Activated T-cell treated with anti-CD3 and anti-CD28 coated beads for 1 hour (primary cell): ENCODE data around the gene CLASP2.
"Not testable (repeated sequence)": the region's sequence is repeated elsewhere in the genome, so short reads cannot be mapped to it uniquely, and the experiment has no call there.

ENCODE experiments used
- DNase-seq: peaks from one replicate; pipeline ENCODE4 v3.0.0-alpha.2; 2020; ENCODE audit warnings: low read depth

Gene CLASP2

DNA sequence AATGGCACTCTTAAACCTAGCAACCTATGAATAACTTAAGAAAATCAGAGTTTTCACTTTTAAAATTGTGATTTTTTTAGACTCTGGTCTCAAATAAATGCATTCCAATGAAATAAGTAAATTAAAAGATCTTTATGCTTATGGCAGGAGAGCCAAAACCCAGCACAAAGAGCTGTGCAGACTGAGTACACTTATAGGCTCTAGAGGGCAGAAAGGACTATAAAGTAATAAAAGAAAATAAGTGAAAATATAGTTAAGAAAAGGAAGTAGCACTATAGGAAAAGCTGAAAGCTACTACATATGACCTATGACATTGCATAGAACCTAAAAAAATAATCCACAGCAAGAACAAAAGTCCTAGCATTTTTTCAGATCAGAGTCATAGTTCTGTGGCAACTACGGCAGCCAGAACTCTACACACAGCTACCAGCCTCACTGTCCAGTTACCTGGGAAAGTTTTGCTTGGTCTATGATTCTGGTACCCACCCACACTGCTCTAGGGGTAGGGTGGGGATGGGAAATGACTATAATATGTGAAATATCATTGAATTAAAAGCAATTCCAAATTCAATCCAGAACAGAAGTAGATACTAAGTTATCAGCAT is 30.5 kb downstream of the CLASP2 start:
- DNase-seq: no peak

DNA sequence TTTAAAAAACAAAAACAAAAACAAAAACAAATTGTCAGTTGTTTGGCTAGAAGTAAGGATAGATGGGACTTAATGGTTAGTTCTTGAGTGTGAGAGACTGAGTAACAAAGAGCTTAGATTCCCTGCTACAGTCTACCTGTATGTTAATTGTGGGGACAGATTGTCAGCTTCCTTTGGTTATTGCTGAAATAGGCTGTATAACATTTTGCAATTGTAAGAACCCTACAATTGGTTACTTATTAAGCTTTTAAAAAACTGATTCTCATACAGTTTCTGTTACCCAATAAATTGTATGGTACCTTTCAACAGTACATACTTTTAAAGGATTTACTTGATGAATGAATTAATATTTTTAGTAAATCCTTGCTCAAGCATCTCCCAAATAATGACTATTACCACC is 35.3 kb downstream of the CLASP2 start:
- no peak for DNase-seq

DNA sequence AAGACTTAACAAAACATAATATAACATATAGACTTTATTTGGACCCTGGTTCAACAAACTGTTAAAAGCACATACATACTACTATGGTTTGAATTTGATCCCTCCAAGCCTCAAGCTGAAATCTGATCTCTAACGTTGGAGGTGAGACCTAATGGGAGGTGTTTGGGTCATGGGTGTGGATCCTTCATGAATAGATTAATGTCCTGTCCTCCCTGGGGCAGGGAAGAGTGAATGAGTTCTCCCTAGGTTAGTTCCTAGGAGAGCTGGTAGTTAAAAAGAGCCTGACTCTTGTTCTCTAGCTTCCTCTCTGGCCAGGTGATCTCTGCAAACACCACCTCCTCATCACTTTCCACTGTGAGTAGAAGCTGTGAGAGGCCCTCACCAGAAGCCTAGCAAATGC is 36.4 kb downstream of the CLASP2 start:
- DNase-seq: no peak

DNA sequence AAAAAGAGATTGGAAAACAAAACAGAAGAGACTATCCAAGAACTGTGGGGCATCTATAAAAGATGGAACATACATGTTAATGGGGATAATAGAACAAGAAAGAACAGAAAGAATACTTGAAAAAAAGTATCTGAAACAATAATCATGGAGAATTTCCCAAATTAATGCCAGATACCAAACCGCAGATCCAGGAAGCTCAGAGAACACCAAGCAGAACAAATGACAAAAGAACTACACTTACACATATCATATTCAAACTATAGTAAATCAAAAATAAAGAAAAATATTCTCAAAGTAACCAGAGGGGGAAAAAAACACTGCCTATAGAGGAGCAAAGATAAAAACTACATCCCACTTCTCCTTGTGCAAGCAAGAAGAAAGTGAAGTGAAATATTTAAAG is 40.0 kb downstream of the CLASP2 start:
- DNase-seq: no peak

DNA sequence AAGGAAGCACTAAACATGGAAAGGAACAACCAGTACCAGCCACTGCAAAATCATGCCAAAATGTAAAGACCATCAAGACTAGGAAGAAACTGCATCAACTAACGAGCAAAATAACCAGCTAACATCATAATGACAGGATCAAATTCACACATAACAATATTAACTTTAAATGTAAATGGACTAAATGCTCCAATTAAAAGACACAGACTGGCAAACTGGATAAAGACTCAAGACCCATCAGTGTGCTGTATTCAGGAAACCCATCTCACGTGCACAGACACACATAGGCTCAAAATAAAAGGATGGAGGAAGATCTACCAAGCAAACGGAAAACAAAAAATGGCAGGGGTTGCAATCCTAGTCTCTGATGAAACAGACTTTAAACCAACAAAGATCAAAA is 44.6 kb downstream of the CLASP2 start:
- not testable (repeated sequence) for DNase-seq

DNA sequence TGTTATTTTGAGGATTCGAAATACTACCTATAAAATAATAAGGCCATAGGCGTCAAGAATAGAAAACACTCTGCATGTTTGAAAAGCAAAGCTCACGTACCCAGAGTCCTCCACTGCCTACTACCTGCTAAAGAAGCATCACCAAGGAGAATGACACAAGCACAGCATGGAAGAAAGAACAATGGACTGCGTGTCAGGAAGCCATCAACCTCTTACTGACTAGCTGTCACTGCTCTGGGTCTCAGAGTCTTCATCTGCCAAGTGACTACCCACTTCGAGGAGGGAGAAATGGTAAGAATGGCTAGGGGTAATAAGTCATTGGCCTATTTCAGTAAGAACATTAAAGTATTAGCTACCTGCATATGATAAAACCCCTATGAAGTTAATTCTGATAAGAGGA is 49.4 kb downstream of the CLASP2 start:
- DNase-seq: no peak

DNA sequence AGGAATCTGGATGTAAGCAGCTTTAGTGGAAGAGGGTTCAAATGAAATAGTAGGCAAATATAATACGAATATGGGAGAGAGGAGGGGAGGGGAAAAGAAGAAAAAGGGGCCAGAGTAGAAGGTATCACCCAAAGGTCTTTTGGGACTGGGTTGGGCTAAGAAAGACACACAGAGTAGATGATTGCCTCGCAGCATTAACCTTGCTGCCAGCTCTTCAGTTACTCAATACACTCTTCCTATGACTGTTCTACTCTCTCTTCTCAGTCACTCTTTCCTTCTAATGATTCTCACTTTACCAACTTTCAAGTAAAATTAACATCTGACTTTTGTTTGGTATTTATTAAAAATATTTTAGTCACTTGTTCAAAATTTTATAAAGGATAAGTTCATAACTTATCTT is 52.8 kb downstream of the CLASP2 start:
- no peak for DNase-seq

DNA sequence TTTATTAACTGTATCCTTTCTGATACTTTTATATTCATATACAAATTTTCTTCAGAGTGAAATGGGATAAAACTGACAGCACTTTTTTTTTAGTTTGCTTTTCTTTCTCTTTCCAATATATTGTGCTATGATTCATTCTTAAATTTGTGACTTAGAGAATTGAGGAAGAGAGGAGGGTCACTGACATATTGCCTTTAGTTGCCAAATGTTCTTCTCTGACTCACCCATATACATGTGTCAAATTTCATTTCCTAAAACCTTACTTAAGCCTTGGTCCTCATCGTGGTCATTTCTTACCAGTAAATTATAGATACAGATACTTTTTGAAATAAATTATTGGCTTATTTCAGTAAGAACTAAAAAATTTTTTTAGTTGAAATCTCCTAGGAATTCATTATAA is 53.9 kb downstream of the CLASP2 start:
- no peak for DNase-seq

DNA sequence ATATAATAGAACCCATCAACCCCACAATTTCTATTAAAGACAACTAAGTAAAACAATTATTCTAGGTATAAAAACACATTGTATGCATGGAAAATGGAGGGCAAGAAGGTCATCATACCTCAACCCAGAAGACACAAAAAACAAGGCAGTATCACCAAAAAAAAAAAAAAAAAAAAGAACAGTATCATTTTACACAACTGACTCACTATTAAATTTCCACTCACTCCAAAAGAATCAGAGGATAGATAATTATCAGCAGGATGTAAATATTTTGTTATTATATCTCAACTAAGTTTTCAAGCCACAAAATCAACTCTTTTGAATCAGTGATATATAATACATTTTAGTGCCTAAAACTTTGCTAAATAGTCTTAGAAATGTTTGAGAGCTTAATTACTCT is 55.0 kb downstream of the CLASP2 start:
- DNase-seq: no peak

DNA sequence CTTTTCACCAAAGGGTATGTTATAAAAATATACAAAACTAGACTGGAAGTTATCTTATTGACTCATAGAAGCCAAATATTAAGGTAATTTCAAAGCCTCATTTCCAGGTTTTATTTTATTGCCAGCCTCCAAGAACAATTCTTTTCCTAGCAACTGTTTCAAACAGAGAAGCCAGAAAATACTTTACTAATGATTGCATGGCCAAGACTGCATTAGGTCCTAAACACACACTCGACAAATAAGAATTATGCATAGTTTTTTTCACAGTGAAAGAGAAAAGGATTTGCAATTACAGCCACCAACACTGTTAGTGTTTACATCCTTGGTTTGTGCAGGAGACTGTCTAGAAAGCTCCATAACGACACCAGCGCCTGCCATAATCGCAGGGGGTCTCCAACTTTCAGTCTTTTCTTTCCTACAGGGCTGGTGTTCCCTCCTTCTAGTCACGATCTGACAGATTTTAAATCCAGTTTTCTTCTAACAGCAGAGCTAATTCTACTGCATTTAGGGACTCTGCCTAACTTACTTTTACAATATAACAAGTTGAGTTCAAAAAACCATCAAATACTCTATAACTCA is 58.1 kb downstream of the CLASP2 start:
- no peak for DNase-seq

DNA sequence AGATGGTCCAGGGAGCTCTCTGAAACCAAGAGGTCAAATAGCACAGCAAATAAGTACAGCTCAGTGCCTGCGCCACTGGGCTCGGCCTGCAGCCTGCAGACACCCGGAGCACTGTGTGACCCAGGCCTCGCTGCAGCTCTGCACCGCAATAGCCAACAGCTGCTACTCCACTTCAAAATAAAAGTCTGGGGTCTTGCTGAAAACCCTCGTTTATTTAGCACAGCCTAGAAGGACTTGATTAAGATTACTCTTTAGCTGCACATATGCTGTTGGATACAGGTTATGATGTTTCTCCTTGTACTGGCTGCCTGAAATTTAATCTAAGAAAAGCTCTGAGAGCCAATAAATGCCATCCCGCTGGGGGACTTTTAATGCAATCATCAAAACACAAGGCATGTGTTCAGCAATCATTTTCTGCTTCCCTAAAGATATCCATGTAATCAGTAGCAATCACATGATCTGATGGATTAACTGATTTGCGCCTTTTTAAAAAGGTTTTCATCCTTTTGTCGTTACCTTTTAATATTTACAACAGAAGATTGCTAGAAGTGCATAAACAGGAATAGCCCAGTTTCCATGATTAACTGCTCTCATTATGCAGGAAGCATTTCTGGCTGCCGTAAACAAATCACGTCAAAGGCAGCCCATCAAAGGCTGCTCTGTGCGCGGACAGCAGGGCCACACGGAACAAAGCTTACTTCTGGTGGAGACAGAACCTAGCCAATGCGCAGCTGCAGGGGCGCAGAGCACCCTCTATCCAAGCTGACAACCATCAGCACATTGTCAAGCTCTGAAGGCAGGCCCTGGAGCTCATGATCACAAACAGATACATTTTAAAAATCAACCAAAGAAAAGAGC is 58.8 kb downstream of the CLASP2 start:
- no peak for DNase-seq

DNA sequence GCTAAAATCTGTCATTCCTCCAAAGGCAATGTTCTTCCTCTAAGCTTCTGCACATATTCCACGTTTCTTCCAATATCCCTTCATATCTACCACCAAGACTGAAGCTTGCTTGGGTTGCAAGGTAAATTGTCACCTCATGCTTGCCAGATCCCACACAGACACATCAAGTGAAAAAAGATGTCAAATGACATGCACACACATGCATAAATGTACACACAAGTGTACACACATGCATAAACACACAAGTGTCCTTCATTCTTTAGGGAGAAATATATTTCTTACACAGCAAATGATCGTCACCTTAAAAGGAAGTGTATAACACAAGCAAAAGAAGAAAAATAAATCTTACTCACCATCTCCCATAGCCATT is 59.4 kb downstream of the CLASP2 start:
- DNase-seq: no peak

DNA sequence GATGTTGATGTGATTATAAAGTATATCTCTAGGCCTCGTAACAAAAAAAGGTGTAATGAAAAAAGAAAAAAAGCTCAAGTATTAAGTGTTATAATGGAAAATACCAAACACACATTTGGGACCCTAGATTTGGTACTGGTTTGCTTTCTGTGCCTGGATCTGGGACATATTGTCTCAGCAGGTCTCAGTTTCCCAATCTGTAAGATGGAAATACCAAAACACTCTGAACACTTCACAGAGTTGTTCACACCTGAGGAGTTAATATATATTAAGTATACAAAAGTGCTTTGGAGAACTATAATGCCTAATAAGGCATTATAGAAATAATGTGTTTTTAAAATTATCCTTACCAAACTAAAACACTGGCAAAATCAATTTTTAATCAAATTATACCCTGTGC is 60.0 kb downstream of the CLASP2 start:
- no peak for DNase-seq

DNA sequence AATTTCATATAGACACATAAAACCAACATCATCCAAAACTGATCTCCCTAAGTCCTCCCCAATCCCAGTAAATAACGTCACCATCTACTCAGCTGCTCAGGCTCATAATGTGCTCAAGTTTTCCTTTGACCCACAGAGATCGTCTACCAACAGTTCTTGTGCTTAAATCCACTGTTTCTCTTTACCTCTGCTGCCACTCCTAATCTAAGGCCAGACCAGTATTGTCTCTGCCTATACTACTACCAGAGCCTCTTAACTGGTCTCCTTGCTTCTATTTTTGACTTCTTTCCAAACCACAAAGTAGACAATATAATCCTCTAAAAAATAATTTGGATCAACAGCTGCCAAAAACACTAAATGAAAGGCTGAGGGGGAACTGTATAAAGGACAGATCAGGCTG is 65.3 kb downstream of the CLASP2 start:
- DNase-seq: no peak

DNA sequence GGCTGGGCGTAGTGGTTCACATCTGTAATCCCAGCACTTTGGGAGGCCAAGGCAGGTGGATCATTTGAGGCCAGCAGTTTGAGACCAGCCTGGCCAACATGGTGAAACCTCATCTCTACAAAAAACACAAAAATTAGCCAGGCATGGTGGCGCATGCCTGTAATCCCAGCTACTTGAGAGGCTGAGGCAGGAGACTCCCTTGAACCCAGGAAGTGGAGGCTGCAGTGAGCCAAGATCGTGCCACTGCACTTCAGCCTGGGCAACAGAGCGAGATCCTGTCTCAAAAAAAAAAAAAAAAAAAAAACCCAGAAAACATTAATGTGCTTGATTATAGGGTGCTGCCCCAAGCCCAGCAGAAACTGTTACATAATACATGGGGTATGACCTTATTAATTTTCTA is 67.0 kb downstream of the CLASP2 start:
- not testable (repeated sequence) for DNase-seq

DNA sequence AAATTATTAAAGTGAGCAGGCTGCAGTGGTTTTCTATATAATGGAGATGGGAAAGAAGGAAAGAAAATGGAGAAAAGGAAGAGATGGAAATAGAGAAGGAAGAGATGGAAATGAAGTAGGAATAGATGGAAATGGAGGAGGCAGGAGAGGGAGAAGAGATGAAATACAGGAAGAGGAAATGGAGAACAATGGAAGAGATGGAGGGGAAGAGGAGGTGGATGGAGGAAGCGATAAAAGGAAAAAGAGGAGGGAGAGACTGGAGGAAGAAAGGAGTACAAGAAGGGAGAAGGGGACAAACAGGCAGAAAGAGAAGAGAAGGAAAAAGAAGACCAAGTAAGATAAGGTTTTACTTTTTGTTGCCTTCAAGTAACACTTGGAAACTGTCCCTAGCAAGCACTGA is 67.6 kb downstream of the CLASP2 start:
- DNase-seq: no peak

DNA sequence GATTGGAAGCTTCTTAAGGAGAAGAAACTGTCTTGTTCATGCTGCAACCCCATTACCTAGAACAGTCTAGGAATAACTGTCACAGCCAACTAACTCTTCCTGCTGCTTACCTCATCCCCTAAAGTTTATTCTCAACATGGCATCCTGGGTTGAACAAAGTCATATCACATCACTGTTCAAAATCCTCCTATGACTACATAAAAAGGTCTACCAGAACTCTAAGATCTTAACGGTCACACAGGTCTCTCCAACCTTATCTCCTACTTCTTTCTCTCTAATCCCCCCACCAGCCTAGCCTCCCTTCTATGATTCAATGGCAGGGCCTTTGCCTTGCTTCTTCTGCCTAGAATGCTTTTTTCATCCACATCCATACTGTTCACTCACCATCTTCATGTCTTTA is 69.3 kb downstream of the CLASP2 start:
- no peak for DNase-seq

DNA sequence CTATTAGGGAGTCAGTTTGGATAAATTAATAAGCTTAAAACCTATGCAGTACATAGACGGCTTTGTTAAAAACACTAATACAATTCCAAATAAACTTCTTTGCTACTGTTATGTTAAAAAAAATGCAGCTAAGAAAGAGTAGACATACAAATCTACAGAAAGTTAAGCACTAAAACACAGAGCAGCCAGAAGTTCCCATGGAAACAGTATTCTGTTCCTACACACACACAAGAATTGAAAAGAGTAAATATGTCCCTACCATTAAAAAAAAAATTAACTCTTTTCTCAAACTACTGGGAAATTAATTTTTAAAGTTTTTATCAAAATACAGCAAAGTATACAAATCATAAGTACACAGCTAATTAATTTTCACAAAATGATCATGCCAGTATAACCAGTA is 71.6 kb downstream of the CLASP2 start:
- DNase-seq: no peak

DNA sequence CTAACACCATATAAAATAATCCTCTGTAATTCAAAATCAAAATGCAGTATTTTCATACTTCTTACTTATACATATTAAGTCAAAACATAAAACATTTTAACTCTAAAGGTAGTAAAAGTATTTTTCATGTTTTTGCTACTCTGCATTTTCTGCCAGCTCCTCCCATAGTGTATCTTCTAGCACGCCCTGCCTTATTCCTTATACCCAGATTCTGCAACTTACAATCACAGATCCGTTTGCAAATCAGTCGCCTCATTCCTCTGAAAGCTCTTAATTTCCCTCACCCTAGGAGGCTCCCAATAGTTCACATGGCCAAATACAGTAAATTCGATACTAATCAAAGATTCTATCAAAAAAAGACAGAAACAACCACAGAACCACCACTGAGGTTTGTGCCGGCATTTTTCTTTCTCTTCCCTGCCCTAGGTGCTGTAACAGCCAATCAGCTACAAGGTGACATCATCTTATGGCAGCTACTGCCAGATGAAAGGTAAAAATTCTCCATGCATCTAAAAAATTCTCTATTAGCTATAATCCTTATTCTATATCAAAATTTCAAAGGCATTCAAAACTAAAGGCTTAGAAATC is 72.9 kb downstream of the CLASP2 start:
- DNase-seq: no peak

DNA sequence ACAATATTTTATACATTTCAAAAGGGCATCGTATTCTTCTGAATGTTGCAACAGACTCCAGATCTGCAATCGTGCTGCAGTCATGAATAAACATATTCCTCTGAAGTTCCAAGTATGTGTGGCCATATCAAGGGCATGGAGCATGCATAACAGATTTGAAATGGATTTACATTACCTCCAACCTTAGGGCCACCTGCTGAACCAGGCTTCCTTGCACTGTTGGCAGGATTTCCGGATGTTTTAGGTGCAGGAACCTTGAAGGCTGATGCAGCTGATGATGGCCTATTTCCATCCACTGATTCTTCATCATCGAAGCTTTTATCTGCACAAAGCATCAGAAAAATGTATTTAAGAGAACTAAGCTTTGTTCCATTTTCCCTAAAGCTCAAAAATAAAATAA is 73.5 kb downstream of the CLASP2 start:
- DNase-seq: no peak

DNA sequence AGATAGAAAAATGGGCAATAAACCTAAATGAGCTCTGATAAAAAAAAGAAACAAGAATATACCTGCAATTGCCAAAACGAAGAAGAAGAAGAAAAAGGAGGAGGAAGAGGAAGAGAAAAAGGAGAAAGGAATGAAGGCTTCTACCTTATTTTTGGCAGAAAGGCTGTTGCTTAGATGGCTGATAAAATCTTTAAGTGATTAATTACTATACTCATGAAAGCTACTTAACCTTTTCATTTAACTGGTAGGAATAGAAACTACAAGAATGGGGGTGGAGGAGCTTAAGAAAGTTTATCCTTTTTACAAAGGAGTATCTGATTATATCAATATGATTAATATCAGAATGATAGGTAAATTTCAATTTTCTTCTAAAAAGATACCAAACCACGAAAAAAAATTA is 75.2 kb downstream of the CLASP2 start:
- no peak for DNase-seq

DNA sequence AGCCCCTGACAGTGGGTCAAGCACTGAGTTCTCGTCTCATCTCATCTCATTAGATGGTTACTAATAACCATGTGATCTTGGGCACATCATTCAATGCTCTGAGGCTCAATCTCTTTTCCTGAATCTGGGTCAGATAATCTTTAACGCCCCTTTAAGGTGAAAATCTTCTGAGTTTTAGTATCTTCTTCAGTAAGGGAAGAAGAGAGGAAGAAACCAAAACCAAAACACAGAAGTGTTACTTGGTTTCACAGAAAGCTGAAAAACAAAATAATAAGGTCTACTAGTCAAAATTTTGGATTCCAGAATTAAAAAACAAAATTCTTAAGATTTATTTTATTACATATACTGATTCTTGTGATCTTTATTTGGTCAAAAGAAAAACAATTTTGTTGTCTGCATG is 78.2 kb downstream of the CLASP2 start:
- no peak for DNase-seq

DNA sequence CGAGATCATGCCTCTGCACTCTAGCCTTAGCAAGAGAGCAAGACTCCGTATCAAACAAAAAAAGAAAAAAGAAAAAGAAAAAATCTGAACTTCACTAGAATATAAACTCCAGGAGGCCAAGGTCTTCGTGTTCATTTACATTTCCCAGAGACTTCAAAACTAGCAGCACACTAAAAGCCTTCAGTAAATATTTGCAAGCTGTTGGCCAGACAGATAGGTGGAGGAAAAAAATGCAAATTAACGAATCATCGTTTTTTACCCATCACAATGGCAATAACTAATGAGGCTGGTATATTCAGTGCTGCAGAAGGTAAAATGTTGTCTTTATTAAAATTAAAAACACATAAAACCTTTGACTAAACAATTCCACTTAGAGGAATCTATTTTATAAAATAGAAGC is 80.6 kb downstream of the CLASP2 start:
- no peak for DNase-seq
